ENCODE measurements around the gene SCARF2.
"Not testable (repeated sequence)": the region's sequence is repeated elsewhere in the genome, so short reads cannot be mapped to it uniquely, and the experiment has no call there.

Gene SCARF2

DNA sequence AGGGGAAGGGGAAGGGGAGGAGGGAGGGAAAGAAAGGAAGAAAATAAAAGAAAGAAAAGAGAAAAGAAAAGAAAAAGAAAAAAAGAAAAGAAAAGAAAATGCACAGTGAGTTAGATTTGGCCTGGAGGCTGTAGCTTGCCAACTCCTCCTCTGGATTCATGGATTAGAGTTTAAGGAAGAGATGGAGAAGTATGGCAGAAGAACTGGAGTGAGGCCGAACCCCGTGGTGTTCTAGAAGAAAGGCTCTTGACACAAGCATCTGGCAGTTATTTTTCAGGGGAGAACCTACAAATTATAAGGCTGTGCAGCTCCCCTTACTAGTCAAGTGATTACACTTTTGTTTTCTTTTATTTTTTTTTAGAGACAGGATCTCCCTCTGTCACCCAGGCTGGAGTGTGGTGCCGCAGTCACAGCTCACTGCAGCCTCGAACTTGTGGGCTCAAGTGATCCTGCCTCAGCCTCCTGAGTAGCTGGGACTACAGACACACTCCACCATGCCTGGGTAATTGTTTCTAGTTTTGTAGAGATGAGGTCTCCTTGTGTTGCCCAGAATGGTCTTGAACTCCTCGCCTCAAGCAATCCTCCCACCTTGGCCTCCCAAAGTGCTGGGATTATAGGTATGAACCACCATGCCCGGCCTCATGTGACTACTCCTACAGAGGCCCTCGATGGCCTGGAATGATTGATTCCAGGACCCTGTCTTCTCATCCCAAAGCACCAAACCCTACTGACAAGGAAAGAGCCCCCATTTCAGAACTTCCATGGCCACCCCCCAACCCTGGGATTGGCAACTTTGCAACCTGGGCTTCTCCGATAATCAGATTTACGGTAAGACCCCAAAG is 24.2 kb downstream of the SCARF2 start:
- no peak for DNase-seq (ENCODE audit: low read depth)

DNA sequence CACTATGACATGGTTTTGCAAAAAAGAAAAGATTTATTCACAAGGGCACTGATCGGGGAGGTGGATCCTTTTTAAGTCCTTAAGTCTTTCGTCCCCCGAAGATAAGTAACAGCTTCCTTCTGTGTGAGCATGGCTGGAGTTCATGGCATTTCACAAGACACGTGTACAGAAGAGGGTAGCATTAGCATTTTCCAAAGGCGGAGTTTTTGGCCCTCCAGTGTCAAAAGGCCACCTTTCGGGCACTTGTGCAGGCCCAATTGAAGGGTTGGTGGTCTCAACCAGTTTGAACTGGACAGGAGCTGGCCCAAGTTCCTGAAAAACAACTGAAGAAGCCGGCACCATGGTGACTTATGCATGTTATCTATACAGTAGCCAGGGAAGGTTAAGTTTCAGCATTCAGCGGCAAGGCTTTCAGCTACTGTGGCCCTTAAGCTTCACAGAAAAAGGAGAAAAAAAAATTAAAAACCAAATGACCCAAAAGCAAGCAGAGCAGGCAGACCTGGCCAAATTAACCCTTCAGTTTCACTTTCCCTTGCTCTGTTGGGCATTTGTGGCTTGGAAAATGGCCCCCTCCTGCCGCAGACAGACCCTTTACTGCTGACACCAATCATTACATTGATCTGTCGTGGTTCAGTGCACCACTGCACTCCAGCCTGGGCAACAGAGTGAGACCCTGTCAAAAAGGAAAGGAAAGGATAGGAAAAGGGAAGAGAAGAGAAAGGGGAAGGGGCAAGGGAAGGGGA is 25.0 kb downstream of the SCARF2 start:
- DNase-seq (ENCODE audit: low read depth): no peak

- not testable (repeated sequence) for DNase-seq (ENCODE audit: low read depth)
Measured at GRCh38 chr22:20409385-20409784, 28.2 kb downstream of the SCARF2 start.

GRCh38 chr22:20408891-20409290 is 28.7 kb downstream of the SCARF2 start:
- no peak for DNase-seq (ENCODE audit: low read depth)

- DNase-seq (ENCODE audit: low read depth): no peak
Measured at GRCh38 chr22:20407829-20408228, 29.8 kb downstream of the SCARF2 start.

DNA sequence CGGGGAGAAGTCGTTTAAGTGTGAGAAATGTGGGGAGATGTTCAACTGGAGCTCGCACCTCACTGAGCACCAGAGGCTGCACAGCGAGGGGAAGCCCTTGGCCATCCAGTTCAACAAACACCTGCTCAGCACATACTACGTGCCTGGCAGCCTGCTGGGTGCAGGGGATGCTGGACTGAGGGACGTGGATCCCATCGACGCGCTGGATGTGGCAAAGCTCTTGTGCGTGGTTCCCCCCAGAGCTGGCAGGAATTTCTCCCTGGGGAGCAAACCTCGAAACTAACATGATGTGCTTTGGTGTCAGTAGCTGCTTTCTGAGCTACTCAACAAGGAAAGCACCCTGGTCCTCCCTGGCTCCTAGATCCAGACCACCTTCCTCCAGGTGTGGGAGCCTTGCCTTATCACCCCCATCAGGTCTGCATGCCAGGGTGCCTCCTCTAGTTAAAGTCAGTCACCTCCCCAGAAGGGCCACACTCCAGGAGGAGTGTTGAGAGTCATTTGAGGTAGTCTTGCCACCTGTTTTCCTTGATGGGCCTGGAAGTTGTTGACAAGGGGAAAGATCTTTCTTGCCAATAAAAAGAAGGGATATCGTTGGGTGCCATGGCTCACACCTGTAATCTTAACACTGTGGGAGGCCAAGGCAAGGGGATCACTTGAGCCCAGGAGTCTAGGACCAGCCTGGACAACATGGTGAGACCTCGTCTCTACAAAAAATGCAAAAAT is 30.8 kb downstream of the SCARF2 start:
- no peak for DNase-seq (ENCODE audit: low read depth)

- DNase-seq (ENCODE audit: low read depth): no peak
Measured at GRCh38 chr22:20405931-20406685, 31.5 kb downstream of the SCARF2 start.

DNA sequence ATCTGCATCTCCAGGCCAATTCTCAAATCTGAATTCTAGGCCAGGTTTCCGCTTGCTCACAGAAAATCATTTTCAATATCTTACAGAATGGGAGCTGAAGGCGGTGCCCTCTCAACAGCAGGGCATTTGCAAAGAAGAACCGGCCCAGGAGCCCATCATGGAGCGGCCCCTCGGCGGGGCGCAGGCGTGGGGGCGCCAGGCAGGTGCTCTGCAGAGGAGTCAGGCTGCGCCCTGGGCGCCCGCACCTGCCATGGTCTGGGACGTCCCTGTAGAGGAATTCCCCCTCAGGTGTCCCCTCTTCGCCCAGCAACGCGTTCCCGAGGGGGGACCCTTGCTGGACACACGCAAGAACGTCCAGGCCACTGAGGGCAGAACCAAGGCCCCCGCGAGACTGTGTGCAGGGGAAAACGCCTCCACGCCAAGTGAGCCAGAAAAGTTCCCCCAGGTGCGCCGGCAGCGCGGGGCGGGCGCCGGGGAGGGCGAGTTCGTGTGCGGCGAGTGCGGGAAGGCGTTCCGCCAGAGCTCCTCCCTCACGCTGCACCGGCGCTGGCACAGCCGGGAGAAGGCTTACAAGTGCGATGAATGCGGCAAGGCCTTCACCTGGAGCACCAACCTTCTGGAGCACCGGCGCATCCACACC is 32.2 kb downstream of the SCARF2 start:
- no peak for DNase-seq (ENCODE audit: low read depth)

DNA sequence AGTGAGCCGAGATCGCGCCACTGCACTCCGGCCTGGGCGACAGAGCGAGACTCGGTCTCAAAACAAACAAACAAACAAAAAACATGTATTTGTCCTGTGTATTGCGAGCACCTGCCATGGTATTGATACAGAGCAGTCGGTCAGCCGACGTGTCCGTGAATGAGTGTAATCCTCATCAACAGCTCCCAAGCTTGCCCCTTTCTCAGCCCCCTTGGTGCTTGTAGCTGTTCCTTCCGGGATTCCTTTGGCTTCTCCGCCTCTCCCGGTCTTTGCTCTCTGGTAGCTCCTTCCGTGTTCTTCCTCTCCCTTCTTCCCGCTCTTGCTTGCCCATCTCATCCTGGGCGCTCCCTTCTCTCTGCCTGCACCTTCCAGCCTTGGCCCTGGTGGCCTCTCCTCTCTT is 32.7 kb downstream of the SCARF2 start:
- no peak for DNase-seq (ENCODE audit: low read depth)

DNA sequence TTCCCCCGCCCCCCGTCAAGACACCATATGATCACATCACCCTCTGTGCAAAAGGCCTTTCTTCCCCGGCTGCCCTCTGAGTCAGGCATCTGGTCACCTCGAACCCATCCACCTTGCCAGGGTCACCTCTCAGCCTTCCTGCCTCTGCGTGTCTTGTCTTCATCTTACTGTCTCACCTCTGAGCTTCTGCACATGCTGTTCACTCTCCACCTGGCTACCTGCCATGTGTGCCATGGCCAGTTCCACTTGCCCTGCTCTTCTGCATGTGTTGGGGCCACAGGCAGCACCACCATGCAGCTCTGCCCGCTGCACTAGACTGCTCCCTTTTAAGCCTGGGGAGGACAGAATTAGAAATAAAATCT is 33.9 kb downstream of the SCARF2 start:
- DNase-seq (ENCODE audit: low read depth): no peak

DNA sequence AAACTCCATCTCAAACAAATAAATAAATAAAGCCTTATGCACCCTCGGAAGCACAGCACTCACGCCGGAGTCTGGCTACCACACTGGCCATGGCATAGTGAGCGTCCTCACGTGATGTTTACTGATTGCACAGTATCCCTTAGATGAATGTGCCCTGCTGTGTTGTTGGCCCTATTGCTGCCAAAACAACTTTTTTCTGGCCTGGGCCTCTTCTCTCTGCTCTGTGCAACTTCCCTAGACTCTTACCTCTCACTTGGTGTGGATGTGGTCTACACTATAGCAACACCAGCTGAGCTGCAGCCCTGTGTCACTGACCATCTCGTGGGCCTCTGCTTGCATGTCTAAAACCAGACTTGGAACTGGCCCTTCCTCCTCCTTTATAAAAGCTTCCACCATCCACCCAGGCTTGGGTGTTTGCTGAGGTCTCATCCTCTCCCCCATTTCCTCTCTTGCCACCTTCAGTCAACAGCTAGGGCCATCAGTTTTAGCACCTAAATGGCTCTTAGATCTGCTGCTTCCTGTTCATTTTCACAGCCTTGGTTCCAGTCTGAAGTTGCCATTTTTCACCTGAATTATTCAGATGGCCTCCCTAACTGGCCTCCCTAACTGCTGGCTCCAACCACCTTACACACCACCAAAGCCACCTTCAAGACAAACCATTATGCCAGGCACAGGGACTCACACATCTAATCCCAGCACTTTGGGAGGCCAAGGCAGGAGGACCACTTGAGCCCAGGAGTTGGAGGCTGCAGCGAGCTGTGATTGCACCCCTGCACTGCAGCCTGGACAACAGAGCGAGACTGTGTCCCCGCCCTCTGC is 34.5 kb downstream of the SCARF2 start:
- no peak for DNase-seq (ENCODE audit: low read depth)

DNA sequence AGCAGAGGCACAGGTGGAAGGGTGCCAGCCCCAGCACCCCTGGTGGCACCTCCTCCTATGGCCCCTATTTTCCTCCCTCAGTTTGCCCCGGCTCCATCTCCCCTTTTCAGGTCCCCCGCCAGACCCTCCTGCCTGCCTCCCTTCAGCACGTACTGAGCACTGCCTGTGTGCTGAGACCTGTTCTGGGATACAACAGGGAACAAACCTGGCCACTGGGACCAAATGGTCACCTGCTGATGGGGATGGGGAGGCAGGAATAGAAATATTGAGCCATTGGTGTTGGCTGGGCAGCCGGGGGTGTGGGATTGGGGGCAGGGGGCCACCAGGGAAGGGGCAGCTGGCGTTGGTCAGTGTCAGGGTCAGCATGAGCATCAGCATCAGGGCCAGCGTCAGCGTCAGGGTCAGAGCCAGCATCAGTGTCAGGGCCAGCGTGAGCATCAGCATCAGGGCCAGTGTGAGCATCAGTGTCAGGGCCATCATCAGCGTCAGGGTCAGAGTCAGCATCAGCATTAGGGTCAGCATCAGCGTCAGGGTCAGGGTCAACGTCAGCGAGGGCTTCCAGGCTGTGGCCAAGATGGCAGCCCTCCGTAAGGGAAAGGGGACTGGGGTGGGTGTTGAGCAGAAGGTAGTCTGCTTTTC is 36.1 kb downstream of the SCARF2 start:
- DNase-seq (ENCODE audit: low read depth): no peak

GRCh38 chr22:20400606-20401375 is 36.8 kb downstream of the SCARF2 start:
- no peak for DNase-seq (ENCODE audit: low read depth)

- no peak for DNase-seq (ENCODE audit: low read depth)
Measured at GRCh38 chr22:20399866-20400605, 37.6 kb downstream of the SCARF2 start.

DNA sequence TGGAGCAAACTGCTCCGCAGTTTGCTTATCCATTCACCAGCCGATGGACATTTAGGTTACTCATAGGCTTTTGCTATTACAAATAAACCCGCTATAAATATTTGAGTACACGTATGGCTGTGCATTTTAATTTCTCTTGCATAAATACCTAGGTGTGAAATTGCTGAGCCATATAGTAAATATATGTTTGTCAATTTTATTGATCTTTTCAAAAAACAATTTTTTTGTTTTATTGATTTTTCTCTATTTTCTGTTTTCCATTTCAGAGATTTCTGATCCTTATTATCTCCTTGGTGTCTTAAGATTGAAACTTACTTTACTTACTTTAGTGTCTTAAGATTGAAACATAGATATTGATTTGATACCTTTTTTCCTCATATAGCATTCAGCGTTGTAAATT is 39.2 kb downstream of the SCARF2 start:
- DNase-seq (ENCODE audit: low read depth): no peak

GRCh38 chr22:20397498-20397897 is 40.1 kb downstream of the SCARF2 start:
- no peak for DNase-seq (ENCODE audit: low read depth)

DNA sequence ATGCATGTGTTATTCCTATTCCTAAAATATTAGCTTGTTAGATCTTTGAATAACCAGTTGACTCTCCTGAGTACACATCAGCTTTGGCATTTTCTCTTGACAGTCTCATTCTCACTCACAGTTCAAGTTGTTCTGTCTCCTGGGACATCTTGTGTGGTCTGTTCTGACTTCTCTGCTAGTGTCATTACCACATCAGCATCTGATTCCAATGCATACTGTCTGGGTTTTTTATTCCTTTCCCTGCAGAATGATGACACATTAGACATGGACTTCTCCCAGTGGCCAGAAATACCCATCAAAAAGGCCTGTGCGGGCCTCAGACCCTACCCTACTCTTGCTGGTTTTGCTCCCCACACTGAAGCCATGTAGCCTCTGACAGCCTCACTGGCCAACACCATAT is 41.0 kb downstream of the SCARF2 start:
- no peak for DNase-seq (ENCODE audit: low read depth)

DNA sequence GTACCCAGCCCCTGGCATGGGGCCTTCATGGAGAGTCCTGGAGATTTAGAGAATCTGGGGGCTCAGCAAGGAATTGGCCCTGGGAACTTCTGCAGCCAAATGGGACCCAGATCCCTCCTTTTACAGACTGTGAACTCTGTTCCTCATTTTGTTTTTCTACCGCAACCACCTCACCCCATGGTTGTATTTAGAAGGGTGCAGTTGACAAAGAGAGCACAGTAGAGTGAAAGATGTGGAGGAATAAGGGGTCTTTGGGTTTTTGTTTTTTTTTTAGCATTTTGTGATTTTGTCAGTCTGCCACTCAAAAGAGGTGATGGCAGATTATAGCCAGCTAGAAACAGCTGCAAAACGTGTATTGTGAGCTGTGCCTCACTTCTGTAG is 41.7 kb downstream of the SCARF2 start:
- DNase-seq (ENCODE audit: low read depth): no peak
